NB4 (cell line): ENCODE measurements around the gene AGAP1.

Source experiments
- DNase-seq: peaks from one replicate; pipeline ENCODE4 v3.0.0; 2010; ENCODE audit warnings: low read depth
- H3K4me3 ChIP-seq: one replicate; pipeline ENCODE4 v1.5.1; 2011; ENCODE audit warnings: mild to moderate bottlenecking, low read depth, low read length, moderate library complexity
- MAX ChIP-seq: IDR thresholded peaks from 2 replicates; pipeline ENCODE4 v1.6.1; 2011; ENCODE audit warnings: low read depth, low read length
- MYC ChIP-seq: IDR thresholded peaks from 2 replicates; pipeline ENCODE4 v1.6.1; 2011; ENCODE audit warnings: low read depth, low read length
- POLR2A ChIP-seq: IDR thresholded peaks from 2 replicates; pipeline ENCODE4 v1.6.1; 2011; ENCODE audit warnings: mild to moderate bottlenecking; ENCODE audit not compliant: insufficient read length; ENCODE audit errors: extremely low read depth
- TF ChIP-seq, protein P1 (sequence below): IDR thresholded peaks from one replicate; pipeline ENCODE4 v1.5.1; 2012; ENCODE audit warnings: low read depth, low read length

Gene AGAP1

GRCh38 chr2:236173729-236174607 is 680.1 kb downstream of the AGAP1 start:
- no peak for DNase-seq
- TF ChIP-seq MAX: no peak
- TF ChIP-seq, protein P1, sequence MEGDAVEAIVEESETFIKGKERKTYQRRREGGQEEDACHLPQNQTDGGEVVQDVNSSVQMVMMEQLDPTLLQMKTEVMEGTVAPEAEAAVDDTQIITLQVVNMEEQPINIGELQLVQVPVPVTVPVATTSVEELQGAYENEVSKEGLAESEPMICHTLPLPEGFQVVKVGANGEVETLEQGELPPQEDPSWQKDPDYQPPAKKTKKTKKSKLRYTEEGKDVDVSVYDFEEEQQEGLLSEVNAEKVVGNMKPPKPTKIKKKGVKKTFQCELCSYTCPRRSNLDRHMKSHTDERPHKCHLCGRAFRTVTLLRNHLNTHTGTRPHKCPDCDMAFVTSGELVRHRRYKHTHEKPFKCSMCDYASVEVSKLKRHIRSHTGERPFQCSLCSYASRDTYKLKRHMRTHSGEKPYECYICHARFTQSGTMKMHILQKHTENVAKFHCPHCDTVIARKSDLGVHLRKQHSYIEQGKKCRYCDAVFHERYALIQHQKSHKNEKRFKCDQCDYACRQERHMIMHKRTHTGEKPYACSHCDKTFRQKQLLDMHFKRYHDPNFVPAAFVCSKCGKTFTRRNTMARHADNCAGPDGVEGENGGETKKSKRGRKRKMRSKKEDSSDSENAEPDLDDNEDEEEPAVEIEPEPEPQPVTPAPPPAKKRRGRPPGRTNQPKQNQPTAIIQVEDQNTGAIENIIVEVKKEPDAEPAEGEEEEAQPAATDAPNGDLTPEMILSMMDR: no peak
- TF ChIP-seq MYC: no peak
- TF ChIP-seq POLR2A: no peak
- no peak overlapping the region for H3K4me3 ChIP-seq

GRCh38 chr2:236175548-236176150 is 681.8 kb downstream of the AGAP1 start:
- DNase-seq: peak; percentile 76
- H3K4me3 ChIP-seq: no peak overlapping the region
- TF ChIP-seq MAX (peak; percentile 37; the same call in 1 of the 2 replicates), MYC (no peak)

GRCh38 chr2:236176417-236176816 is 682.6 kb downstream of the AGAP1 start:
- H3K4me3 ChIP-seq: no peak overlapping the region
- DNase-seq: peak; percentile 47

GRCh38 chr2:236176951-236177350 is 683.1 kb downstream of the AGAP1 start:
- H3K4me3 ChIP-seq: no peak overlapping the region
- TF ChIP-seq MAX (no peak), MYC (no peak), POLR2A (no peak)
- DNase-seq: no peak

More at GRCh38 chr2:236176417-236176816, 682.6 kb downstream of the AGAP1 start:
- no peak for TF ChIP-seq POLR2A
- TF ChIP-seq, protein P1: peak; percentile 63

- TF ChIP-seq MYC (no peak), MAX (no peak), POLR2A (no peak)
- TF ChIP-seq, protein P1: no peak
- H3K4me3 ChIP-seq: no peak overlapping the region
- peak; percentile 27 for DNase-seq
Observed at GRCh38 chr2:236177604-236177966, 683.7 kb downstream of the AGAP1 start.

- peak; percentile 87 for DNase-seq
- peak overlapping the region; percentile 29 for H3K4me3 ChIP-seq
- TF ChIP-seq, protein P1: peak; percentile 86
- TF ChIP-seq POLR2A: no peak
Observed at GRCh38 chr2:236177967-236178889, 684.4 kb downstream of the AGAP1 start.
